ENCODE data around the gene PDE8B. TPM values are rescaled to one million over a fixed set of nuclear protein-coding genes. Genes with fewer than 3 reads are reported as not detected.

PDE8B gene
- total and polyA plus RNA-seq, 9 donors: 0.73 to 26.7 (median 6.4) TPM

GRCh38 chr5:77255617-77256016, 45.1 kb downstream of the PDE8B start:
- H3K4me3 ChIP-seq: no peak overlapping the region

GRCh38 chr5:77256406-77256805, 45.9 kb downstream of the PDE8B start:
- H3K4me3 ChIP-seq: no peak overlapping the region
- 98 to 100% (median 99%) methylated on average over 1 of the region's 1 CpG for WGBS, 3 donors
- no peaks in the 10 kb centered on the region for H3K4me1 ChIP-seq (ENCODE audit: insufficient read depth)
- TF ChIP-seq POLR2A (IDR thresholded peaks at IDR 0.05) (no peak), CTCF (IDR thresholded peaks at IDR 0.05) (no peak), EP300 (IDR thresholded peaks at IDR 0.05) (no peak)
- DNase-seq: no peak
- H3K27me3 ChIP-seq: no peaks in the 10 kb centered on the region
- intact Hi-C loops (cut with DNase I): no loop called here
- H3K36me3 ChIP-seq: no peaks in the 10 kb centered on the region
- H3K9me3 ChIP-seq: no peaks in the 10 kb centered on the region
- H3K27ac ChIP-seq: no peak overlapping the region

More at GRCh38 chr5:77255617-77256016, 45.1 kb downstream of the PDE8B start:
- intact Hi-C loops (cut with DNase I): no loop called here
- DNase-seq: no peak
- H3K27me3 ChIP-seq: no peaks in the 10 kb centered on the region
- 73 to 89% (median 80%) methylated on average over 6 of the region's 6 CpGs for WGBS, 3 donors
- no peaks in the 10 kb centered on the region for H3K9me3 ChIP-seq
- no peak for TF ChIP-seq CTCF (IDR thresholded peaks at IDR 0.05)
- TF ChIP-seq EP300 (IDR thresholded peaks at IDR 0.05): no peak
- no peak for TF ChIP-seq POLR2A (IDR thresholded peaks at IDR 0.05)
- no peak overlapping the region for H3K27ac ChIP-seq
- no peaks in the 10 kb centered on the region for H3K4me1 ChIP-seq (ENCODE audit: insufficient read depth)
- H3K36me3 ChIP-seq: no peaks in the 10 kb centered on the region

GRCh38 chr5:77258652-77259051, 48.2 kb downstream of the PDE8B start:
- no peaks in the 10 kb centered on the region for H3K27me3 ChIP-seq
- intact Hi-C loops (cut with DNase I): no loop called here
- DNase-seq: no peak
- no peaks in the 10 kb centered on the region for H3K9me3 ChIP-seq
- no peaks in the 10 kb centered on the region for H3K36me3 ChIP-seq
- WGBS, 3 donors: 82 to 94% (median 85%) methylated on average over 1 of the region's 1 CpG
- H3K4me1 ChIP-seq (ENCODE audit: insufficient read depth): no peaks in the 10 kb centered on the region
- H3K4me3 ChIP-seq: no peak overlapping the region
- no peak overlapping the region for H3K27ac ChIP-seq
- TF ChIP-seq EP300 (IDR thresholded peaks at IDR 0.05) (no peak), POLR2A (IDR thresholded peaks at IDR 0.05) (no peak), CTCF (IDR thresholded peaks at IDR 0.05) (no peak)

- H3K4me1 ChIP-seq (ENCODE audit: insufficient read depth): no peaks in the 10 kb centered on the region
- H3K27ac ChIP-seq: no peak overlapping the region
- no peaks in the 10 kb centered on the region for H3K27me3 ChIP-seq
- H3K4me3 ChIP-seq: no peak overlapping the region
- TF ChIP-seq EP300 (IDR thresholded peaks at IDR 0.05) (no peak), CTCF (IDR thresholded peaks at IDR 0.05) (no peak), POLR2A (IDR thresholded peaks at IDR 0.05) (no peak)
- intact Hi-C loops (cut with DNase I): no loop called here
- H3K36me3 ChIP-seq: no peaks in the 10 kb centered on the region
- H3K9me3 ChIP-seq: no peaks in the 10 kb centered on the region
- DNase-seq: no peak
These were observed 49.0 kb downstream of the PDE8B start for GRCh38 chr5:77259476-77259875.

- TF ChIP-seq POLR2A (IDR thresholded peaks at IDR 0.05): no peak
- no peak for TF ChIP-seq CTCF (IDR thresholded peaks at IDR 0.05)
- no peak for TF ChIP-seq EP300 (IDR thresholded peaks at IDR 0.05)
- H3K9me3 ChIP-seq: no peaks in the 10 kb centered on the region
- 85 to 96% (median 95%) methylated on average over 1 of the region's 1 CpG for WGBS, 3 donors
- no peaks in the 10 kb centered on the region for H3K27me3 ChIP-seq
- H3K4me1 ChIP-seq (ENCODE audit: insufficient read depth): no peaks in the 10 kb centered on the region
- intact Hi-C loops (cut with DNase I): no loop called here
- no peaks in the 10 kb centered on the region for H3K36me3 ChIP-seq
- DNase-seq: no peak
- H3K27ac ChIP-seq: no peak overlapping the region
- H3K4me3 ChIP-seq: no peak overlapping the region
These were observed 52.2 kb downstream of the PDE8B start for GRCh38 chr5:77262697-77263096.

Measured in ovary (tissue), 9 donors.